AG10803 (cell line): ENCODE measurements around the gene TRPM3.

Source experiments
- DNase-seq: peaks from one replicate; pipeline ENCODE4 v3.0.0; 2010; ENCODE audit warnings: low read depth
- H3K4me3 ChIP-seq: 2 replicates; pipeline ENCODE4 v1.5.1; 2011; ENCODE audit warnings: mild to moderate bottlenecking, low read length, control low read depth
- CTCF ChIP-seq: conservative IDR thresholded peaks from 2 replicates; pipeline ENCODE4 v1.5.1; 2011; ENCODE audit warnings: mild to moderate bottlenecking, low read length, control low read depth, inconsistent platforms

TRPM3 gene

GRCh38 chr9:70678153-70678552 is 443.3 kb downstream of the TRPM3 start:
- no peak overlapping the region for H3K4me3 ChIP-seq
- no peak for TF ChIP-seq CTCF
- DNase-seq, result no peak

- no peak for DNase-seq
- no peak for TF ChIP-seq CTCF
Observed at GRCh38 chr9:70677055-70677735, 444.2 kb downstream of the TRPM3 start.

GRCh38 chr9:70675868-70676370 is 445.5 kb downstream of the TRPM3 start:
- no peak for TF ChIP-seq CTCF
- DNase-seq, result no peak
- no peak overlapping the region for H3K4me3 ChIP-seq

More at GRCh38 chr9:70677055-70677735, 444.2 kb downstream of the TRPM3 start:
- H3K4me3 ChIP-seq, result no peak overlapping the region

GRCh38 chr9:70673844-70674243 is 447.6 kb downstream of the TRPM3 start:
- no peak for DNase-seq
- H3K4me3 ChIP-seq, result no peak overlapping the region
- no peak for TF ChIP-seq CTCF

GRCh38 chr9:70672161-70672649 is 449.2 kb downstream of the TRPM3 start:
- TF ChIP-seq CTCF, result no peak
- DNase-seq, result no peak
- H3K4me3 ChIP-seq, result no peak overlapping the region

GRCh38 chr9:70668751-70669150 is 452.7 kb downstream of the TRPM3 start:
- peak; percentile 23 for DNase-seq
- no peak for TF ChIP-seq CTCF
- no peak overlapping the region for H3K4me3 ChIP-seq

- no peak for TF ChIP-seq CTCF
- H3K4me3 ChIP-seq, result no peak overlapping the region
- no peak for DNase-seq
Observed at GRCh38 chr9:70658765-70659164, 462.7 kb downstream of the TRPM3 start.
